Suprapubic skin (tissue), 4 donors: ENCODE data around the gene ZNF506. TPM values are rescaled to one million over a fixed set of nuclear protein-coding genes. Genes with fewer than 3 reads are reported as not detected.
"Not testable (repeated sequence)": the region's sequence is repeated elsewhere in the genome, so short reads cannot be mapped to it uniquely, and the experiment has no call there.

Source experiments
- DNase-seq, 2 donors: peaks; one replicate each; pipeline ENCODE4 v3.0.0-alpha.2; 2019; ENCODE audit warnings: low spot score in 2 of 2
- H3K27ac ChIP-seq: fragments of 200-600 bp; sonication (generic); one replicate; pipeline ENCODE4 v1.5.1; 2019
- H3K27me3 ChIP-seq: fragments of 200-600 bp; sonication (generic); one replicate; pipeline ENCODE4 v1.5.1; 2019
- H3K36me3 ChIP-seq: fragments of 200-600 bp; sonication (generic); one replicate; pipeline ENCODE4 v1.5.1; 2019
- H3K4me1 ChIP-seq: fragments of 200-600 bp; sonication (generic); one replicate; pipeline ENCODE4 v1.5.1; 2019
- H3K4me3 ChIP-seq: fragments of 200-600 bp; sonication (generic); one replicate; pipeline ENCODE4 v1.5.1; 2019; ENCODE audit warnings: mild to moderate bottlenecking
- H3K9me3 ChIP-seq: fragments of 200-600 bp; sonication (generic); one replicate; pipeline ENCODE4 v1.5.1; 2019
- CTCF ChIP-seq, 2 donors: fragments of 200-600 bp in 1 of 2; fragments of 450-650 bp in 1 of 2; sonication (generic) in 1 of 2; IDR thresholded peaks; one replicate each; pipeline ENCODE4 v1.5.1; 2016 to 2019; ENCODE audit warnings: antibody characterized with exemption in 2 of 2, mild to moderate bottlenecking in 1 of 2, moderate library complexity in 1 of 2
- EP300 ChIP-seq: sonication (generic); formaldehyde crosslinking; IDR thresholded peaks from one replicate; pipeline ENCODE4 v1.6.1; 2017; ENCODE audit warnings: antibody characterized with exemption
- POLR2A ChIP-seq, 2 donors: fragments of 450-650 bp; IDR thresholded peaks; one replicate each; pipeline ENCODE4 v1.6.1; 2017; ENCODE audit warnings: antibody characterized with exemption in 2 of 2, mild to moderate bottlenecking in 2 of 2, moderate library complexity in 2 of 2
- POLR2AphosphoS5 ChIP-seq, 3 donors: sonication (generic); formaldehyde crosslinking; IDR thresholded peaks; one replicate each; pipeline ENCODE4 v1.6.1; 2017; ENCODE audit warnings: antibody characterized with exemption in 3 of 3
- WGBS: methylation state at CpG from one replicate; pipeline ENCODE4 v1.1.5; 2018; 5-methylcytosine and 5-hydroxymethylcytosine counted together
- total RNA-seq, 4 donors: library from RNA; depleted of rRNA; stranded (reverse); fragments of >200 nt; gene quantifications; one replicate each; pipeline ENCODE4 v1.1.0, GENCODE V29; 2016

The ZNF506 gene
- total RNA-seq, 4 donors from 2014 or later = 29.1 to 72.7 (median 48.8) TPM

DNA sequence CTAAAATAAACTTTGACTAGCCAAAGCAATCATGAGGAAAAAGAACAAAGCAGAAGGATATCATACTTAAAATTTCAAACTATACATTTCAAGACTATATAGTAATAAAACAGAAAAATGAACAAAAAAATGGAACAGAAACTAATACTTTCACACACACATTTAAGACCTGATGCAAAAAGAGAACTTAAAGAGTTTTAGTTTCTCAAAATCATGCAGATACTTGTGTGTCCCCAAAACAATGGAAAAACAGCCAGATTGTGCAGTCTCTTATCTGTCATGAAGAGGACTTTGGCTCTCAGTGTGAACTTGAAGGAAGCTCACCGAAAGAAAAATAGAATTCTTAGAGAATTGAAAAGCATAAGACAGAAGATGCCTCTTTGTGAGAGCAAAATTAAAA, 16.1 kb downstream of the ZNF506 start:
- H3K9me3 ChIP-seq = no peaks in the 10 kb centered on the region
- H3K27me3 ChIP-seq = no peaks in the 10 kb centered on the region
- no peak for DNase-seq
- H3K36me3 ChIP-seq = peaks cover 71% of the 10 kb centered on the region
- H3K27ac ChIP-seq = no peak overlapping the region
- H3K4me1 ChIP-seq = no peaks in the 10 kb centered on the region
- TF ChIP-seq CTCF (IDR thresholded peaks at IDR 0.05) (no peak), POLR2AphosphoS5 (IDR thresholded peaks at IDR 0.05) (no peak), POLR2A (IDR thresholded peaks at IDR 0.05) (no peak), EP300 (no peak)
- H3K4me3 ChIP-seq = no peak overlapping the region
- WGBS = 84% methylated on average over 1 of the region's 1 CpG

DNA sequence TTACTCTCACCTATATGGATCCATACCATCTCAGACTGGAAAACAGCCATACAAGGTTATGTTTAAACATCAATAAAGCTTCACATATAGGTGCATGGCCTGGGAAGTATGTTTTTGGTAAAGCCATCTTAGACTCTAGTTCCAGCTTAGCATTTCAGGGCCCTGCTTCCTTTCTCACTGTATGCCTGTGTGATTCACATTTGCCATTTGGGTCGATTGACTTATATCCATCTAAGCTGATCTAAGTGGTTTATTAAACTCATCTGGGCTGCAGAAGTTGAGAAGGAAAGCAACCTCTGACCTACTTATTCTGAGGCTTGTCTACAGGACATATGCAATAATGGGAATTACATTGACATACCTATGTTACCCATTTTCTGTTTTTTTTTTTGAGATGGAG, 33.5 kb downstream of the ZNF506 start:
- Histone ChIP-seq H3K4me1 (no peaks in the 10 kb centered on the region), H3K9me3 (no peaks in the 10 kb centered on the region), H3K27me3 (no peaks in the 10 kb centered on the region), H3K4me3 (no peak overlapping the region), H3K36me3 (peaks cover 57% of the 10 kb centered on the region), H3K27ac (no peak overlapping the region)
- TF ChIP-seq POLR2A (IDR thresholded peaks at IDR 0.05) (no peak), EP300 (no peak), CTCF (IDR thresholded peaks at IDR 0.05) (no peak), POLR2AphosphoS5 (IDR thresholded peaks at IDR 0.05) (no peak)
- no peak for DNase-seq
- WGBS = 72% methylated on average over 1 of the region's 1 CpG

DNA sequence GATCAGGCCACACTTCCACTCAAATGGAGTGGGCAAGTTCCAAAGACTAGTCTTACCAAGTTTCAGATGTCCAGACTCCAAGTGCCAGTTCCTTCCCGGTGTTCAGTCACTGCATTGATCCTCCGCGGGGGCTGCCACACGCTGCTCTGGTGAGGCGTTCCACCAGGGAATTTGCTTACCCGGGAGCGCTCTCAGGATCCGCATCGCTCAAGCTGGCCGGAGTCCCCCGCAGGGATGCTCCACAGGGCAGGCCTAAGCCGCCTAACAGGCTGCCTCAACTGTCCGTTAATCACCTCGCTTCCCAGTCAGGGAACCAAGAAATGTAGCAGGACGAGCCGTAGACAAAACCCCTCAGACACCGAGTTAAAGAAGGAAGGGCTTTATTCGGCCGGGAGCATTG, 36.1 kb downstream of the ZNF506 start:
- not testable (repeated sequence) for H3K9me3 ChIP-seq, H3K4me3 ChIP-seq, H3K4me1 ChIP-seq, H3K27me3 ChIP-seq, DNase-seq, H3K27ac ChIP-seq
- peaks cover 37% of the 10 kb centered on the region for H3K36me3 ChIP-seq
- 95% methylated on average over 19 of the region's 19 CpGs for WGBS

GRCh38 chr19:19782783-19783182, 38.8 kb downstream of the ZNF506 start:
- no peak for DNase-seq
- WGBS = 76% methylated on average over 2 of the region's 2 CpGs

DNA sequence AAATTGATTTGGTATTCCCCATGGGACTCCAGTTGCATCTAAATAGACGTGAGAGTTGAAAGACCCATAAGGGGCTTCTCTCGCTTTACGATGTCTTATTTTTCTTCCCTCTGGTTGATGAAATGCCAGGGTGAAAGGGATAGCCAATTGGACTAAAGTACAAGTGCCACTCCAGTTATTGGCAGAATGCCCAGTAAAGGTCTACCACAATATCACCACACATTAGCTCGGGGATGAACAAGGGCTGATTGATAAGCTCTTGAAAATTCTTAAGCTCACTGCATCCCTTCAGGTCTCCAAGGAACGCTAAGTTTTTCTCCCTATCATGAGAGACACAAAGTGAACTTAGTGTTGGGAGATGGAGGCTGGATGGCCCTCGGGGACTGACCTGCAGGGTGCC, 39.8 kb downstream of the ZNF506 start:
- not testable (repeated sequence) for H3K27me3 ChIP-seq, H3K27ac ChIP-seq, H3K9me3 ChIP-seq, H3K4me3 ChIP-seq, DNase-seq
- WGBS = 89% methylated on average over 6 of the region's 6 CpGs
- Histone ChIP-seq H3K4me1 (peaks cover 13% of the 10 kb centered on the region), H3K36me3 (peaks cover 10% of the 10 kb centered on the region)

More at GRCh38 chr19:19782783-19783182, 38.8 kb downstream of the ZNF506 start:
- Histone ChIP-seq H3K4me3 (no peak overlapping the region), H3K9me3 (no peaks in the 10 kb centered on the region), H3K27ac (no peak overlapping the region), H3K36me3 (peaks cover 17% of the 10 kb centered on the region), H3K27me3 (no peaks in the 10 kb centered on the region), H3K4me1 (peaks cover 4% of the 10 kb centered on the region)
- no peak for TF ChIP-seq EP300
- TF ChIP-seq POLR2A (IDR thresholded peaks at IDR 0.05) = no peak
- TF ChIP-seq POLR2AphosphoS5 (IDR thresholded peaks at IDR 0.05) = no peak
- no peak for TF ChIP-seq CTCF (IDR thresholded peaks at IDR 0.05)

DNA sequence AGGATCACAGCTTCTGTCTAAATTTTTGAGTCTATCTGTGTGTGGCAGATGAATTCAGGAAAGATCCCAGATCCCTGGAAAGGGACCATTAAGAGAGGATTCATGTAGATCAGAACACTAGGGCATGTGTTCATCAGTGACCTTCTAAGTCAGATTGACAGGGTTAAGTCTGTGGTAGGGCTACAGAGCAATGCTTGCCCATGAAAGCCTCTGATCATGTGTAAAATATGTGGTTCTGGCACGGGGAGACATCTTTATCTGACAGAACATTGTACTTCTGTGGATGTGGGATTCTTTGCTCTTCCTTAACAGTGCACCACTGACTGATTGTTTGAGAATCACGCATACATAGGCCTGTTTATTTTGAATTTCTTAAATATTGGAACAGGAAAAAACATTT, 42.9 kb downstream of the ZNF506 start:
- DNase-seq = no peak
- WGBS = 72% methylated on average over 2 of the region's 2 CpGs
- Histone ChIP-seq H3K4me3 (no peak overlapping the region), H3K9me3 (no peaks in the 10 kb centered on the region), H3K27me3 (no peaks in the 10 kb centered on the region), H3K27ac (no peak overlapping the region), H3K4me1 (peaks cover 23% of the 10 kb centered on the region), H3K36me3 (no peaks in the 10 kb centered on the region)
- no peak for TF ChIP-seq CTCF (IDR thresholded peaks at IDR 0.05)
